Type B pancreatic cell (in vitro differentiated cells): ENCODE results near the gene RRP36. TPM values are rescaled to one million over a fixed set of nuclear protein-coding genes. Genes with fewer than 3 reads are reported as not detected.

ENCODE experiments used
- DNase-seq: peaks from one replicate; pipeline ENCODE4 v3.0.0; 2021; ENCODE audit warnings: mixed read lengths; ENCODE audit not compliant: unreplicated experiment; ENCODE audit errors: extremely low spot score
- H3K27ac Mint-ChIP-seq: 2 replicates; pipeline ENCODE4 v1.8.0; 2021; ENCODE audit warnings: mild to moderate bottlenecking, mixed read lengths
- H3K27me3 Mint-ChIP-seq: 2 replicates; pipeline ENCODE4 v1.8.0; 2021; ENCODE audit warnings: mixed read lengths
- H3K36me3 Mint-ChIP-seq: 2 replicates; pipeline ENCODE4 v1.8.0; 2021; ENCODE audit warnings: mixed read lengths
- H3K4me1 Mint-ChIP-seq: one replicate; pipeline ENCODE4 v1.8.0; 2021; ENCODE audit warnings: mixed read lengths; ENCODE audit not compliant: unreplicated experiment
- H3K4me3 Mint-ChIP-seq: 2 replicates; pipeline ENCODE4 v1.8.0; 2021; ENCODE audit warnings: mild to moderate bottlenecking, mixed read lengths
- H3K9me3 Mint-ChIP-seq: 2 replicates; pipeline ENCODE4 v1.8.0; 2021; ENCODE audit warnings: mixed read lengths
- total RNA-seq: library from RNA; stranded (reverse); gene quantifications from 2 replicates; pipeline ENCODE4 v1.2.1, GENCODE V29; 2021; ENCODE audit warnings: low replicate concordance
- TF ChIP-seq, protein P1 (sequence below): fragments of 200-600 bp; sonication (generic); conservative IDR thresholded peaks from 2 replicates; pipeline ENCODE4 v1.5.0; 2021; ENCODE audit warnings: antibody characterized with exemption, mild to moderate bottlenecking

The RRP36 gene
- total RNA-seq, 1 donor from 2014 or later: 56.7 TPM

DNA sequence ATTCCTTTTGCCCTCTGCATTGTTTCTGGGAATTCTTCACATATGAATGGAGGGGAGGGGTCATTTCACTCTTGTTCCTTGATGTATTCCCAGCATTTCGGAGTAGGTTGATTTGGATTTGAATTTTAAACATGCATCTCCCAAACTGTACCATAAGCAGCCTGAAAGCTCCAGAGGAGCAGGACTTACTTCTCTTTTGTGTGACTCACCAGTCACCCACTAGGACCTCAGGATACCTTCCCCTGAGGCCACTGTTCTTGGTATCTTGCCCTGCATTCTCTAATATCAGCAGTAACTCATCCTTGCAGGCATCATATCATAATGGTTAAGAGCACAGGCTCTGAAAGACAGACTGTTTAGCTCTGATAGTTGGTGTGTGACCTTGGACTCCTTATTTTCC lies 37.1 kb downstream of the RRP36 start:
- peaks cover 5% of the 10 kb centered on the region for H3K36me3 Mint-ChIP-seq
- no peak for DNase-seq
- peaks cover 40% of the 10 kb centered on the region for H3K4me1 Mint-ChIP-seq
- H3K27me3 Mint-ChIP-seq: no peaks in the 10 kb centered on the region
- H3K27ac Mint-ChIP-seq: peak overlapping the region; percentile 99
- H3K4me3 Mint-ChIP-seq: peak overlapping the region; percentile 98
- H3K9me3 Mint-ChIP-seq: no peaks in the 10 kb centered on the region
- TF ChIP-seq, protein P1, sequence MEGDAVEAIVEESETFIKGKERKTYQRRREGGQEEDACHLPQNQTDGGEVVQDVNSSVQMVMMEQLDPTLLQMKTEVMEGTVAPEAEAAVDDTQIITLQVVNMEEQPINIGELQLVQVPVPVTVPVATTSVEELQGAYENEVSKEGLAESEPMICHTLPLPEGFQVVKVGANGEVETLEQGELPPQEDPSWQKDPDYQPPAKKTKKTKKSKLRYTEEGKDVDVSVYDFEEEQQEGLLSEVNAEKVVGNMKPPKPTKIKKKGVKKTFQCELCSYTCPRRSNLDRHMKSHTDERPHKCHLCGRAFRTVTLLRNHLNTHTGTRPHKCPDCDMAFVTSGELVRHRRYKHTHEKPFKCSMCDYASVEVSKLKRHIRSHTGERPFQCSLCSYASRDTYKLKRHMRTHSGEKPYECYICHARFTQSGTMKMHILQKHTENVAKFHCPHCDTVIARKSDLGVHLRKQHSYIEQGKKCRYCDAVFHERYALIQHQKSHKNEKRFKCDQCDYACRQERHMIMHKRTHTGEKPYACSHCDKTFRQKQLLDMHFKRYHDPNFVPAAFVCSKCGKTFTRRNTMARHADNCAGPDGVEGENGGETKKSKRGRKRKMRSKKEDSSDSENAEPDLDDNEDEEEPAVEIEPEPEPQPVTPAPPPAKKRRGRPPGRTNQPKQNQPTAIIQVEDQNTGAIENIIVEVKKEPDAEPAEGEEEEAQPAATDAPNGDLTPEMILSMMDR: no peak

DNA sequence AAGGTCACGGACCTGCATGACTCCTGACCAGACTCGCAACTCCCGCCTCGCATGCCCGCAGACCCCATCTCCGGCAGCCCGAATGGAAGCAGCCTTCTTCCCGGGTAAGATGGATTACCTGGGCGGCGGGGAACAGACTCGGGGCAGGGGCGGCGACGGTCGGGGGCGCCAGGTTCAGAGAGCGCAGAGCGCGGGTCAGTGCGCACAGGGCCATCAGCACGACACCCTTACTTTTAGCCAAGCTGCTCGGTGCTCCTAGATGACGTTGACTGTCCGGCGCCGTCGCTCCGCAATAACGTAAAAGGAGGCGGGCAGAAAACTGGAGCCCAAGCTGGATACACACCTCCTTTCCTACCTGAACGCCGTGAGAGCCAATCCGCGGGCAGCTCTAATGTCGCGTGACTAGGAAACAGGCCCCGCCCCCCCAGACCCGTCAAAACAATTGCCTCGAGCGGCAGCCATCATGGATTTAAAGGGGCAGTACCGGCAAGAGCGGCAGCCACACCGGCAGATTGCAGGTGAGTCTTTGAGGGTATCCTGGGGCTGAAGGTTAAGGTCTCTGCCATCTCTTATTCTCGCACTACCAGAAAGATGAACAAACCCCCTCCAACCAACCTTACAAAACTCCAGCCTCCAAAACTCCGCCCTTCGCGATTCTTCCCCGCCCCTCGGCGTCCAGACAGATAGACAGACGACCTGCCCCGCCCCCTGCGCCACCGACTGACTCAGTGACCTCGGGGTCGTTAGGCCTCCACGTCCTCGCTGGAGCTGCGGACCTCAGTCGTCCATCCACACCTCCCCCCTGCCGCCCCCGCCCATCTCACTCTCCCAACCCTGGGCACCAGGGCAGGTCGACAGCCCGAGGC lies 38.0 kb downstream of the RRP36 start, which contains the start of the genes KLC4 and MRPL2:
TSS of gene KLC4 (plus strand) at position 464 of the 866 bp plus-strand sequence. CDS start 1,705 bp downstream, outside the sequence.
TSS of gene MRPL2 (minus strand) at position 267 of the 866 bp plus-strand sequence. CDS start at position 214, 53 bp downstream.
- TF ChIP-seq, protein P1: no peak
- DNase-seq: peak; percentile 96
- Mint-ChIP-seq H3K9me3 (no peaks in the 10 kb centered on the region), H3K27me3 (no peaks in the 10 kb centered on the region), H3K27ac (peak within 1 kb of the TSS; percentile 99), H3K36me3 (peaks cover 8% of the 10 kb centered on the region), H3K4me1 (peaks cover 37% of the 10 kb centered on the region), H3K4me3 (peak within 1 kb of the TSS; percentile 98)

DNA sequence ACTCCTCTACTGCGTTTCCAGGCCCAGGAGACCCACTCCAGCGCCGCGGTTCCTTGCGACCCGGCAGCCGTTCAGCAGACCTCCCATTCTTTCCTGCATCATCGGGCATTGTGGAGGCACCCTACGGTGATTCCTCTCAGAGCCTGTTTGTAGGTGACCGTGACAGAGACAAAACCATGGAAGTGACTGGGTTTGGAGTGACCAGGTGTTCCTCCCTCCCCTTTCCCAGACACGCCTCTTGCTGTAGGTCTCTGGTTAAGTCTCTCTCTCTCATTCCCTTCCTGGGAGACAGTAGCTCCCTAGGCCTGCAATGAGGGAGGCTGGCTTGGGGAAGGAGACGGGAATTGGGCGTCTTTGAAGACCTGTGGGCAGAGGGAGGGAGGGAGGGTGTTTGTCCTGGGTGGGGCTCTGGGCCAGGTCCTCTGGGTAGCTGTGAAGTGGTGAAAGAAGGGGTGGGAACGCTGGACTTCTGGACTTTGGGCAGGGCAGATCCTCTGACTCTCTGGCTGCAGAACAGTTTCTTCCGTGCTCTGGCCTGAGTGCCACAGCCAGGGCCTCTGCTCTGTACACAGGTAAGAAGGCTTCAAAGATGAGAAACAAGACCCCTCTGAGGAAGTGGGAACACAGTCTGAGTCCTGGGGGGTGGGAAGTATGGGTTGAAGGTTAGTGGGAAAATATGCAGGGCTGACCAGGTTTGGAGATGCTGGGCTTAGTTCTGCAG lies 38.8 kb downstream of the RRP36 start:
- Mint-ChIP-seq H3K27me3 (no peaks in the 10 kb centered on the region), H3K9me3 (no peaks in the 10 kb centered on the region), H3K4me3 (peak overlapping the region; percentile 98), H3K4me1 (peaks cover 36% of the 10 kb centered on the region), H3K36me3 (peaks cover 13% of the 10 kb centered on the region), H3K27ac (peak overlapping the region; percentile 99)
- no peak for DNase-seq
- TF ChIP-seq, protein P1: no peak

DNA sequence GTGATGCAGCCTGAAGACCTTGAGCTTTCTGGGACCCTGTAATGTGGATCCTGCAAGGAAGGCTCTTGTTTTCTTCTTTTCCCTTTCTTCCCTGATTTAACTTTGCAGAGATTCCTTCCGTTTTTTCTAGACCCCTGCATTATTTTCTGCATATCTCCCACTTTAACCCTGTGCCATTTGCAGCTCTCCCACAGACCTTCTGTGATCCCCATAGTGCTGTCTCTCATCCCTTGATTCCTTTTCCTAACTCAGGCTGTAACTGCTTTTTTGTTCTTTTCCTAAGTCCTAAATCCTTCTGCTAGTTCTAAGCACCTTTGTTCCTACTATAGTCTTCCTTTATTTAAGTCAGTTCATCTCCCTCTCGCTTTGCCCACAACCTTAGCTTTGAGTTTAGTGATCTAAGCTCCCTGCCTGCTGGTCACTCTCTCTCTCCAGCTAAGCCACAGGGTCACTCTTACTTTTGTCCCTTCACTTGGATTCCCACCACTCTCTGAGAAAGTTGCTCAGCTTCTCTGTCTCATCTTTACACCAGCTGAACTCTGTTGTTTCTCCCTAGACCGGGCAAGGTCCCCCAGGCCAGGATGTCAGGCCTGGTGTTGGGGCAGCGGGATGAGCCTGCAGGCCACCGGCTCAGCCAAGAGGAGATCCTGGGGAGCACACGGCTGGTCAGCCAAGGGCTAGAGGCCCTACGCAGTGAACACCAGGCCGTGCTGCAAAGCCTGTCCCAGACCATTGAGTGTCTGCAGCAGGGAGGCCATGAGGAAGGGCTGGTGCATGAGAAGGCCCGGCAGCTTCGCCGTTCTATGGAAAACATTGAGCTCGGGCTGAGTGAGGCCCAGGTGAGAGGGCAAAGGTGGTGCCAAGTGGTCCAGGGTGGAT lies 39.6 kb downstream of the RRP36 start:
- Mint-ChIP-seq H3K36me3 (peaks cover 8% of the 10 kb centered on the region), H3K27ac (peak overlapping the region; percentile 99), H3K9me3 (no peaks in the 10 kb centered on the region), H3K4me3 (peak overlapping the region; percentile 98), H3K4me1 (peaks cover 33% of the 10 kb centered on the region), H3K27me3 (no peaks in the 10 kb centered on the region)
- DNase-seq: no peak
- TF ChIP-seq, protein P1: no peak

DNA sequence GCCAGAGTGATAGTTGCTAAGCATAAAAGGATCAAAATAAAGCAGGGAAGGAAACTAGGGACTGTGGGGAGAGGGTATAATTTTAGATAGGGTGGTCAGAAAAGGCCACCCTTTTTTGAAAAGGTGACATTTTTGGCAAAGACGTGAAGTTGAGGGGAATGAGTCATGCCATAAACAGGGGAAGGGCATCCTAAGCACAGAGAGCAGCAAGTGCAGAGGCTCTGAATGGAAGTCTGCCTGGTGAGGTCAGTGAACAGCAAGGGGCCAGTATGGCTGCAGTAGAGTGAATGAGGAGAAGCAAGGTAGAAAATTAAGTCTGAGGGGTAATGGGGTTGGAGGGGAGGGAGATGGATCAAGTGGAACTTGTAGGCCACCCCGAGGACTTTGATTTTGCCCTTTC lies 40.4 kb downstream of the RRP36 start:
- Mint-ChIP-seq H3K27ac (no peak overlapping the region), H3K36me3 (peaks cover 8% of the 10 kb centered on the region), H3K4me1 (peaks cover 29% of the 10 kb centered on the region), H3K27me3 (no peaks in the 10 kb centered on the region), H3K4me3 (peak overlapping the region; percentile 26), H3K9me3 (no peaks in the 10 kb centered on the region)
- TF ChIP-seq, protein P1: no peak
- no peak for DNase-seq
